Epithelial cell of prostate (primary cell): ENCODE data around the gene GBE1.

Experiments
- DNase-seq: peaks from one replicate; pipeline ENCODE4 v3.0.0-alpha.2; 2011; ENCODE audit warnings: low read depth, low spot score
- H3K27ac ChIP-seq: fragments of 450-650 bp; 2 replicates; pipeline ENCODE4 v1.5.1; 2017; ENCODE audit warnings: mild to moderate bottlenecking

Gene GBE1

GRCh38 chr3:81442758-81443456, 318.5 kb downstream of the GBE1 start:
- H3K27ac ChIP-seq = no peak overlapping the region

GRCh38 chr3:81440661-81441060, 320.8 kb downstream of the GBE1 start:
- no peak overlapping the region for H3K27ac ChIP-seq
- no peak for DNase-seq

More at GRCh38 chr3:81442758-81443456, 318.5 kb downstream of the GBE1 start:
- DNase-seq = no peak
